GM19240 (cell line): ENCODE measurements around the gene NQO2.
"Not testable (repeated sequence)": the region's sequence is repeated elsewhere in the genome, so short reads cannot be mapped to it uniquely, and the experiment has no call there.

Experiments used
- DNase-seq: peaks from one replicate; pipeline ENCODE4 v3.0.0; 2011; ENCODE audit warnings: low spot score; ENCODE audit not compliant: insufficient read length

Gene NQO2

DNA sequence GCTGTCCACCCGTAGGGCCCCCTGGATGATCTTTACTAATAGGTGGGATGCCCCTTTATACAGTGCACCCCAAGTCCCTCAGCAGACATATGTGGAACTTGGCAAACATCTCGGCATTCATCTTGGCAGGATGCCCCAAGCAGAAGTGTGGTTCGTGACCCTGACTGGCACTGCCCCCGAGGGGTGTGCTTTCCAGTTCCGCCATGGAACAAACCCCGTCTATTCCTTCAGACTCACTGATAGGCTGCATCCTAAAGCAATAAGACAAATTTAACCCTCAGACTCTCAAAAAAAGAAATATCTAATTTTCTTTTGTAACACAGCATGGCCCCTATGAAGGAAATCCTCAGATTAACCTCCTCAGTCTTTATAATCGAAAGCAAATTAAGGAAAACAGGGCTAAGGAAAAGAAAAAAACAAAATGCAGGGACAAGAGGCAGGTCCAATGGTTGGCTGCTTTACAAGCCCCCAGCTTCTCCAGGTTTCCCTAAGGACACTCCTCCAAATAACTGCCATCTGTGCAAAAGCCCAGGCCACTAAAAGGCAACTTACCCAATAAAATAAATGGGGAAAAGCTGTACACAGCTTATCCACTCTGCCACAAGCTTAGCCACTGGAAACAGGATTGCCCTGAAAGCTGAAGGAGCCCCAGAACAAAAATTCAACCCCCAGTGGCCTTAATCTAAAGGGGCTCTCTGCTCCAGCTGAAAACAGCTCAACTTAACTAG is 38.1 kb downstream of the NQO2 start:
- DNase-seq: no peak

GRCh38 chr6:3039384-3039783 is 39.7 kb downstream of the NQO2 start:
- DNase-seq: no peak

DNA sequence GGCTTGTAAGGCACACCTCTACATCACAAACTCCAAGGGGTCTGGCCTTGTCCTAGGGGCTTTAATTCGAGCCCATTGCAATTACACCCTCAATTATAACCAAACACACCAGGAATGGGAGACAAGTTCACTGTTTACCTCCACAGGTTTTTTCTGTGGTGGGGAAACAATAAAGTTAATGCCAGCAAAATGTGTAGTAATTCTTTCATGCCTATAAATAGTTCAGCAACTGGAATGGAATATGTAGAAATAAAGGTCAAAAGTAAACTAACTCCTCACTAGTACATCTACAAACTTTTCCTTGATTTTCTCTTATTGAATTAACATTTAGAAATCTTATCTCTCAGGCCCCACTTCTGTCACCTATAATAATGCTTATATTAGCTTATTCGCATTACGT is 41.5 kb downstream of the NQO2 start:
- DNase-seq: no peak

- no peak for DNase-seq
These were observed 41.9 kb downstream of the NQO2 start for GRCh38 chr6:3041606-3042005.

GRCh38 chr6:3045369-3045768 is 45.7 kb downstream of the NQO2 start:
- no peak for DNase-seq

DNA sequence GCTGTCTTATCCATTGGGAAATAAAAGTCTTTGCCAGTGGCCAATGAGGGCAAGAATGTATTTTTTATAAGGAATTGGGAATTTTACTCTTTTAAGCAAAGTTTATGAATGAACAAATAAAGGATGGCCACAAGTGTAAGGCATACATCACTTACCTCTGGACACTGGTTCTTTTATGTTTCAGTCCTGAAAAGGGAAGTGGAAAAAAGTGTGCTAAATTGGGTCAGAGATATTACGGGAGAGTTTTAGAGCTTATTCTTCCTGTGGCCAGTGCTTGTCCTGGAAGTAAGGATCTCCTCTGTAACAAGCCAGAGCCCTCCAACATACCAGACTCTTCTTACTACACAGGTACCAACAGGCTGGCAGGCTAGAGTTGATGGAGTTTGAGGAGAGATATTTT is 46.1 kb downstream of the NQO2 start:
- DNase-seq: no peak

GRCh38 chr6:3046295-3046694 is 46.6 kb downstream of the NQO2 start:
- DNase-seq: no peak

- DNase-seq: not testable (repeated sequence)
These were observed 48.3 kb downstream of the NQO2 start for GRCh38 chr6:3048009-3048408.

DNA sequence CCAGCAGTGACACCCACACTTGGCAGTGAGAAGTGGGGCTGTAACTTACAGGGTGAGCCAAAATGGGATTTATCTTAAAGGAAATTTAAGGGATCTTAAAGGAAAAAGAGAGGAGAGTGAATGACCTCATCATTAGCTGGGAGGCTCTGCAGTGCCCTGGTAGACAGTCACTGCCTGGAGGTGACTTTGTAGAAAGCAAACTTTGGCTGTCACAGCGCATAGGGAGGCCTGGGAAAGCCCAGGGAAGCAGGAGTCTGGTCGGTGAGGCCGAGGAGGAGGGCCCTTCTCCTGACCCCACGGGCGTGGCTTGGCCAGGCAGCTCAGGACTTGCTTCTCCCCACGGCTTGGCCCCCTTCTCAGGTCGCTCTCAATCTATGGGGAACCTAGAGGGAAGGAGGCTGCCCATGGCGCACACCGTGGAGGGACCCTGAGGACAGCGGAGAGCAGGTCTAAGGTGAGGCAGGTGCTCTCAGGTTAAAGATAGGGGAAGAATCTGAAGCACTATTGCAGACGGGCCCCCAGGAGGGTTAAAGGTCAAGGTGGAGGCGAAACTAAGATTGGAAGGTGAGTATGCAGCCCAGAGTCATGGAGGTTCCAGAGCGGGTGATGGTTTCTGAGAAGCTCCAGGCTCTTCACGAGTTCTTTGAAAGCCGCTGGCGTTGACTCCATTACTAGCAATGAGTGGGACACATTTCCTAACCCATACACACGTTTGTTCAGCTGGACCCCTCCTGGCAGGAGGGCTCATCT is 53.0 kb downstream of the NQO2 start:
- no peak for DNase-seq

- no peak for DNase-seq
These were observed 53.5 kb downstream of the NQO2 start for GRCh38 chr6:3053231-3053508.

- DNase-seq: not testable (repeated sequence)
These were observed 54.8 kb downstream of the NQO2 start for GRCh38 chr6:3054229-3055157.

DNA sequence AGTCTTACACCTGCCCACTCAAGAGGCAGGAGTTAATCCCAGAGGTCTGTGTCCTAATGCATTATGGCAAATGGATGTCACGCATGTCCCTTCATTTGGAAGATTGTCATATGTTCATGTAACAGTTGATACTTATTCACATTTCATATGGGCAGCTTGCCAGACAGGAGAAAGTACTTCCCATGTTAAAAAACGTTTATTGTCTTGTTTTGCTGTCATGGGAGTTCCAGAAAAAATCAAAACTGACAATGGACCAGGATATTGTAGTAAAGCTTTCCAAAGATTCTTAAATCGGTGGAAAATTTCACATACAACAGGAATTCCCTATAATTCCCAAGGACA is 55.4 kb downstream of the NQO2 start:
- not testable (repeated sequence) for DNase-seq

DNA sequence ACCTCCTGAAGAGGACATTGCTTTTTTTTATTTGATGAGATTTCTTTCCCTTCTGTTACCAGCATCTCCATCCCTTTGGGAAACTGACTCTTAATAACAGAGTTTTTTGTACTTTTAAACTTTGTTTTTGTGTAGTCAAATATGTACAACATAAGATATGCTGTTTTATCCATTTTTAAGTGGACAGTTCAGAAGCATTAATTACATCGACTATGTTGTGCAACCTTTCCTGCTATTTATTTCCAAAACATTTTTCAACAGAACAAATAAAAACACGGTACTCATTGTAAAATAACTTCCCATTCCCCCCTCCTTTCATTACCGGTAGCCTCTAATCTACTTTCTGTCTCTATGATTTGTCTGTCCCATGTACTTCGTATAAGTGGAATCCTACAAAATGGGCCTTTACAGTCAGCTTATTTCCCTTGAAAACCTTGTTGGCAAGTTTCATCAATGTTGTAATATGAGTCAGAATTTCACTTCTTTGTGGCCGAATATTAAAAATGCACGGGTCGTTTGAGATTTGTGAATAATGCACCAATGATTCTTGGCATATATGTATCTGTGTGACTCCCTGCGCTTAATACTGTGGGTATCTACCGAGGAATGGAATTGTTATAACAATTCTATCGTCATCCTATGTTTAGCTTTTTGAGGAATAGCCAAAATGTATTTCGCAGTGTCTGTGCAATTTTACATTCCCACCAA is 57.5 kb downstream of the NQO2 start:
- DNase-seq: no peak

- DNase-seq: no peak
These were observed 59.3 kb downstream of the NQO2 start for GRCh38 chr6:3058957-3059356.

DNA sequence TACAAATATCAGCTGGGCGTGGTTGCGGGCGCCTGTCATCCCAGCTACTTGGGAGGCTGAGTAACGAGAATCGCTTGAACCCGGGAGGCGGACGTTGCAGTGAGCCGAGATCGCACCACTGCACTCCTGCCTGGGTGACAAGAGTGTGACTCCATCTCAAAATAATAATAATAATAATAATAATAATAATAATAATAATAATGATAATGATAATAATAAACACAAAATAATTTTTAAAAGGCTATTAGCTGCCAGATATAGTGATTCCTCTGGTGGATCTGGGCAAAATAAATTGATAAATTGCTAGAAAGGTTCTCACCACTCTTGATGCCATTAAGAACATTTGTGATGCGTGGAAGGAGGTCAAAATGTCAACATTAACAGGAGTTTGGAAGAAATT is 60.4 kb downstream of the NQO2 start:
- DNase-seq: not testable (repeated sequence)

- DNase-seq: no peak
These were observed 61.8 kb downstream of the NQO2 start for GRCh38 chr6:3061501-3061941.

GRCh38 chr6:3063340-3063732 is 63.6 kb downstream of the NQO2 start:
- not testable (repeated sequence) for DNase-seq

- peak; percentile 35 for DNase-seq
These were observed 64.3 kb downstream of the NQO2 start for GRCh38 chr6:3063733-3064700.

GRCh38 chr6:3068329-3069214 is 68.9 kb downstream of the NQO2 start, which contains the start of gene RIPK1:
Gene RIPK1 (plus strand): TSS chr6:3068494. CDS start chr6:3076824, 8,330 bp downstream.
- peak; percentile 95 for DNase-seq
